H9 (cell line): ENCODE results near the gene TSPAN32. TPM values are rescaled to one million over a fixed set of nuclear protein-coding genes. Genes with fewer than 3 reads are reported as not detected.

ENCODE experiments used
- DNase-seq: peaks from one replicate; pipeline ENCODE4 v3.0.0-alpha.2; 2017
- H2AFZ ChIP-seq: one replicate; pipeline ENCODE4 v1.6.1; 2013; ENCODE audit warnings: mild to moderate bottlenecking, low read length, control low read depth, moderate library complexity
- H2AK5ac ChIP-seq: 2 replicates; pipeline ENCODE4 v1.6.1; 2013; ENCODE audit warnings: low read length, control low read depth, mixed read lengths; ENCODE audit not compliant: insufficient read length
- H2BK120ac ChIP-seq: one replicate; pipeline ENCODE4 v1.6.1; 2013; ENCODE audit warnings: low read depth, mild to moderate bottlenecking, low read length, control low read depth, inconsistent platforms; ENCODE audit not compliant: poor library complexity, severe bottlenecking
- H2BK12ac ChIP-seq: 2 replicates; pipeline ENCODE4 v1.6.1; 2013; ENCODE audit warnings: low read length, control low read depth, mixed read lengths, low read depth; ENCODE audit not compliant: insufficient read length
- H2BK15ac ChIP-seq: 2 replicates; pipeline ENCODE4 v1.6.1; 2013; ENCODE audit warnings: low read depth, low read length, control low read depth
- H2BK20ac ChIP-seq: one replicate; pipeline ENCODE4 v1.6.1; 2013; ENCODE audit warnings: low read depth, mild to moderate bottlenecking, low read length, control low read depth, inconsistent platforms; ENCODE audit not compliant: poor library complexity, severe bottlenecking
- H2BK5ac ChIP-seq: 2 replicates; pipeline ENCODE4 v1.6.1; 2013; ENCODE audit warnings: low read length, control low read depth, mixed read lengths; ENCODE audit not compliant: insufficient read length
- H3K14ac ChIP-seq: 2 replicates; pipeline ENCODE4 v1.6.1; 2013; ENCODE audit warnings: low read length, control low read depth; ENCODE audit not compliant: insufficient read depth
- H3K18ac ChIP-seq: 2 replicates; pipeline ENCODE4 v1.6.1; 2013; ENCODE audit warnings: low read depth, mild to moderate bottlenecking, mixed read lengths, low read length, control low read depth; ENCODE audit not compliant: insufficient read length
- H3K23ac ChIP-seq: 2 replicates; pipeline ENCODE4 v1.6.1; 2013; ENCODE audit warnings: low read length, control low read depth, mixed read lengths, low read depth; ENCODE audit not compliant: insufficient read length
- H3K23me2 ChIP-seq: 2 replicates; pipeline ENCODE4 v1.6.1; 2013; ENCODE audit warnings: low read depth, mild to moderate bottlenecking, mixed read lengths, low read length, control low read depth; ENCODE audit not compliant: insufficient read length, poor library complexity, severe bottlenecking
- H3K27ac ChIP-seq: 2 replicates; pipeline ENCODE4 v1.5.1; 2013; ENCODE audit warnings: low read length, control low read depth, mixed read lengths, low read depth; ENCODE audit not compliant: insufficient read length
- H3K27me3 ChIP-seq: 2 replicates; pipeline ENCODE4 v1.6.1; 2013; ENCODE audit warnings: low read length, control low read depth, inconsistent platforms; ENCODE audit not compliant: insufficient read depth
- H3K4ac ChIP-seq: 2 replicates; pipeline ENCODE4 v1.6.1; 2013; ENCODE audit warnings: low read depth, mild to moderate bottlenecking, control low read depth, inconsistent platforms, low read length, moderate library complexity
- H3K4me1 ChIP-seq: 2 replicates; pipeline ENCODE4 v1.6.1; 2013; ENCODE audit warnings: low read length, control low read depth, inconsistent platforms; ENCODE audit not compliant: insufficient read depth
- H3K4me2 ChIP-seq: 2 replicates; pipeline ENCODE4 v1.6.1; 2013; ENCODE audit warnings: low read length, control low read depth, mixed read lengths; ENCODE audit not compliant: insufficient read length, insufficient read depth
- H3K56ac ChIP-seq: 2 replicates; pipeline ENCODE4 v1.6.1; 2013; ENCODE audit warnings: low read depth, mild to moderate bottlenecking, mixed read lengths, low read length, control low read depth; ENCODE audit not compliant: insufficient read length
- H3K79me1 ChIP-seq: 2 replicates; pipeline ENCODE4 v1.6.1; 2013; ENCODE audit warnings: low read depth, mild to moderate bottlenecking, moderate library complexity, low read length, control low read depth, inconsistent platforms; ENCODE audit not compliant: insufficient read depth, poor library complexity, severe bottlenecking
- H3K79me2 ChIP-seq: 2 replicates; pipeline ENCODE4 v1.6.1; 2013; ENCODE audit warnings: low read length, control low read depth, inconsistent platforms; ENCODE audit not compliant: insufficient read depth
- H3K9ac ChIP-seq: 2 replicates; pipeline ENCODE4 v1.6.1; 2013; ENCODE audit warnings: low read length, control low read depth, mixed read lengths; ENCODE audit not compliant: insufficient read length; ENCODE audit errors: extremely low read depth
- H3K9me3 ChIP-seq: one replicate; pipeline ENCODE4 v1.6.1; 2013; ENCODE audit warnings: low read depth, low read length, inconsistent platforms; ENCODE audit not compliant: control insufficient read depth
- H3T11ph ChIP-seq: one replicate; pipeline ENCODE4 v1.6.1; 2013; ENCODE audit warnings: mild to moderate bottlenecking, low read length, control low read depth, inconsistent platforms
- H4K20me1 ChIP-seq: one replicate; pipeline ENCODE4 v1.6.1; 2013; ENCODE audit not compliant: control insufficient read depth, insufficient read length, insufficient read depth
- H4K5ac ChIP-seq: 2 replicates; pipeline ENCODE4 v1.6.1; 2013; ENCODE audit warnings: low read depth, mild to moderate bottlenecking, mixed read lengths, low read length, control low read depth; ENCODE audit not compliant: insufficient read length
- H4K8ac ChIP-seq: replicated peaks from 2 replicates; pipeline ENCODE4 v1.6.1; 2013; ENCODE audit warnings: low read length, control low read depth, mixed read lengths, low read depth; ENCODE audit not compliant: insufficient read length
- H4K91ac ChIP-seq: 2 replicates; pipeline ENCODE4 v1.6.1; 2013; ENCODE audit warnings: low read depth, mild to moderate bottlenecking, moderate library complexity, mixed read lengths, low read length, control low read depth; ENCODE audit not compliant: insufficient read length
- H3K27ac Mint-ChIP-seq, 3 experiments: 2 replicates in 2 of 3; 3 replicates in 1 of 3; pipeline ENCODE4 v1.8.0; 2020 to 2021; ENCODE audit warnings: mixed read lengths in 3 of 3, mild to moderate bottlenecking in 1 of 3, moderate library complexity in 1 of 3
- H3K27me3 Mint-ChIP-seq: 2 replicates; pipeline ENCODE4 v1.8.0; 2021; ENCODE audit warnings: low read depth, mild to moderate bottlenecking, moderate library complexity, mixed read lengths
- H3K36me3 Mint-ChIP-seq, 3 experiments: 2 replicates in 2 of 3; 3 replicates in 1 of 3; pipeline ENCODE4 v1.8.0; 2020 to 2021; ENCODE audit warnings: low read depth in 3 of 3, mixed read lengths in 3 of 3; ENCODE audit not compliant: insufficient read depth in 1 of 3
- H3K4me1 Mint-ChIP-seq, 2 experiments: 2 replicates each; pipeline ENCODE4 v1.8.0; 2020; ENCODE audit warnings: mixed read lengths in 2 of 2
- H3K4me3 Mint-ChIP-seq, 2 experiments: 2 replicates in 1 of 2; 3 replicates in 1 of 2; pipeline ENCODE4 v1.8.0; 2020 to 2021; ENCODE audit warnings: mild to moderate bottlenecking in 2 of 2, mixed read lengths in 2 of 2, moderate library complexity in 1 of 2
- H3K9me3 Mint-ChIP-seq, 2 experiments: 2 replicates in 1 of 2; 3 replicates in 1 of 2; pipeline ENCODE4 v1.8.0; 2020; ENCODE audit warnings: mild to moderate bottlenecking in 2 of 2, mixed read lengths in 2 of 2, moderate library complexity in 1 of 2
- CTCF ChIP-seq: fragments of 200-600 bp; sonication (generic); conservative IDR thresholded peaks from 3 replicates; pipeline ENCODE4 v1.8.0; 2021; ENCODE audit warnings: antibody characterized with exemption, mild to moderate bottlenecking
- WGBS: extraction: QIAGEN DNeasy Blood & Tissue Kit; methylation state at CpG from one replicate; pipeline ENCODE4 v1.1.7; 2013; ENCODE audit warnings: missing lambda C conversion rate, low lambda C conversion rate, mixed read lengths; ENCODE audit not compliant: insufficient read length; ENCODE audit errors: extremely low coverage; 5-methylcytosine and 5-hydroxymethylcytosine counted together
- total RNA-seq: library from RNA; stranded (reverse); gene quantifications from 2 replicates; pipeline ENCODE4 v1.2.1, GENCODE V29; 2021

The TSPAN32 gene
- total RNA-seq, 1 experiment from 2014 or later, result not detected

GRCh38 chr11:2289859-2290258, 12.0 kb upstream of the TSPAN32 start:
- no peaks in the 10 kb centered on the region for H3K79me2 ChIP-seq
- H4K5ac ChIP-seq, result no peak overlapping the region
- WGBS, result no CpG with 5 or more reads among the region's 10 CpGs
- no peak overlapping the region for H3K18ac ChIP-seq
- DNase-seq, result no peak
- no peak overlapping the region for H2BK20ac ChIP-seq
- H3K23ac ChIP-seq, result no peak overlapping the region
- no peak overlapping the region for H2BK12ac ChIP-seq
- no peak overlapping the region for H2AK5ac ChIP-seq
- no peak overlapping the region for H3K14ac ChIP-seq
- no peak overlapping the region for H2AFZ ChIP-seq
- H3K23me2 ChIP-seq, result no peaks in the 10 kb centered on the region
- no peak overlapping the region for H3K4ac ChIP-seq
- Mint-ChIP-seq H3K27me3 (peaks cover 81% of the 10 kb centered on the region), H3K9me3 (no peaks in the 10 kb centered on the region; a peak in 2 of 5 replicates), H3K4me1 (peaks cover 0 to 10% of the 10 kb centered on the region in 2 experiments; a peak in 3 of 4 replicates), H3K36me3 (no peaks in the 10 kb centered on the region), H3K27ac (peak overlapping the region in 2 of 3 experiments; percentile 8 to 58; a peak in 1 of 7 replicates), H3K4me3 (no peak overlapping the region)
- no peak overlapping the region for H2BK120ac ChIP-seq
- H3K27ac ChIP-seq, result no peak overlapping the region
- H4K20me1 ChIP-seq, result no peaks in the 10 kb centered on the region
- H3T11ph ChIP-seq, result no peak overlapping the region
- H4K91ac ChIP-seq, result no peak overlapping the region
- H4K8ac ChIP-seq, result no peak overlapping the region
- H3K9ac ChIP-seq, result no peak overlapping the region
- no peaks in the 10 kb centered on the region; the same call in 1 of the 2 replicates for H3K27me3 ChIP-seq
- no peak overlapping the region for H2BK15ac ChIP-seq
- no peak overlapping the region for H3K56ac ChIP-seq
- H3K79me1 ChIP-seq, result no peaks in the 10 kb centered on the region
- no peak overlapping the region for H3K4me2 ChIP-seq
- no peak for TF ChIP-seq CTCF
- H3K9me3 ChIP-seq, result no peaks in the 10 kb centered on the region
- no peak overlapping the region for H2BK5ac ChIP-seq
- no peaks in the 10 kb centered on the region for H3K4me1 ChIP-seq
